Kasumi-1 (cell line): ENCODE measurements around the gene ZNF618.

Experiments used
- DNase-seq, 2 experiments: peaks; one replicate each; lab custom pipeline; 2025; lab: John Stamatoyannopoulos, UW

Gene ZNF618

GRCh38 chr9:114002271-114002985 is 126.3 kb downstream of the ZNF618 start:
- DNase-seq: no peak

- DNase-seq: no peak
Measured at GRCh38 chr9:114002986-114003350, 126.9 kb downstream of the ZNF618 start.

- no peak for DNase-seq
Measured at GRCh38 chr9:114003351-114003750, 127.2 kb downstream of the ZNF618 start.

GRCh38 chr9:114003758-114004157 is 127.6 kb downstream of the ZNF618 start:
- peak in 1 of 2 experiments; percentile 25 for DNase-seq

GRCh38 chr9:114004221-114004716 is 128.2 kb downstream of the ZNF618 start:
- peak; percentile 95 to 96 for DNase-seq

GRCh38 chr9:114005371-114006154 is 129.5 kb downstream of the ZNF618 start:
- no peak for DNase-seq

- no peak for DNase-seq
Measured at GRCh38 chr9:114006155-114006550, 130.0 kb downstream of the ZNF618 start.

- no peak for DNase-seq
Measured at GRCh38 chr9:114006931-114007691, 131.0 kb downstream of the ZNF618 start.

- no peak for DNase-seq
Measured at GRCh38 chr9:114007991-114008666, 132.0 kb downstream of the ZNF618 start.

GRCh38 chr9:114008667-114009410 is 132.7 kb downstream of the ZNF618 start:
- no peak for DNase-seq

GRCh38 chr9:114011313-114011712 is 135.2 kb downstream of the ZNF618 start:
- no peak for DNase-seq

GRCh38 chr9:114012126-114012525 is 136.0 kb downstream of the ZNF618 start:
- no peak for DNase-seq

GRCh38 chr9:114014044-114014443 is 137.9 kb downstream of the ZNF618 start:
- no peak for DNase-seq

- DNase-seq: no peak
Measured at GRCh38 chr9:114015607-114016006, 139.5 kb downstream of the ZNF618 start.

GRCh38 chr9:114016101-114016500 is 140.0 kb downstream of the ZNF618 start:
- no peak for DNase-seq

GRCh38 chr9:114016629-114017423 is 140.7 kb downstream of the ZNF618 start:
- DNase-seq: no peak

- no peak for DNase-seq
Measured at GRCh38 chr9:114017741-114018715, 141.9 kb downstream of the ZNF618 start.

- DNase-seq: no peak
Measured at GRCh38 chr9:114021578-114021977, 145.5 kb downstream of the ZNF618 start.

GRCh38 chr9:114023961-114024360 is 147.9 kb downstream of the ZNF618 start:
- DNase-seq: no peak
